Hair follicular keratinocyte (primary cell): ENCODE data around the gene PLA2G7. TPM values are rescaled to one million over a fixed set of nuclear protein-coding genes. Genes with fewer than 3 reads are reported as not detected.

Source experiments
- total RNA-seq: library from RNA; depleted of rRNA; stranded (reverse); fragments of >200 nt; gene quantifications from 2 replicates; pipeline ENCODE4 v1.2.3, GENCODE V29; 2015

PLA2G7 gene
- 0.04 and 0.78 TPM in 2 replicates for total RNA-seq

GRCh38 chr6:46734867-46735719 is at the start of gene PLA2G7:
Gene PLA2G7 (minus strand): TSS chr6:46735375. CDS start chr6:46722891, 12,484 bp downstream.

GRCh38 chr6:46746696-46747095 is 11.5 kb upstream of the PLA2G7 start, which contains the start of gene ANKRD66:
Gene ANKRD66 (plus strand): TSS chr6:46746933. CDS start chr6:46751949, 5,016 bp downstream.

GRCh38 chr6:46687619-46688097 is 47.5 kb downstream of the PLA2G7 start, which contains the start of gene TDRD6:
Gene TDRD6 (plus strand): TSS chr6:46687885. CDS start chr6:46688129, 244 bp downstream.

Other genes with a start within 250 kb of the PLA2G7 start
- 0.23 TPM in 1 of 2 replicates, not detected in the other for gene RCAN2, start 243.9 kb downstream of the PLA2G7 start, total RNA-seq
- gene CYP39A1, start 82.6 kb downstream of the PLA2G7 start, total RNA-seq = 1.8 and 5.7 TPM in 2 replicates
- gene SLC25A27, start 82.4 kb downstream of the PLA2G7 start, total RNA-seq = 3.0 and 4.4 TPM in 2 replicates
- under 0.01 TPM in 1 of 2 replicates, not detected in the other for gene TDRD6, start 47.5 kb downstream of the PLA2G7 start, total RNA-seq
- gene ANKRD66, start 11.6 kb upstream of the PLA2G7 start, total RNA-seq = not detected in 2 replicates
- gene MEP1A, start 58.0 kb upstream of the PLA2G7 start, total RNA-seq = 0.11 TPM in 1 of 2 replicates, not detected in the other
- gene ADGRF5, start 186.6 kb upstream of the PLA2G7 start, total RNA-seq = not detected in 2 replicates